ENCODE measurements around the gene CCNL2.
"Not testable (repeated sequence)": the region's sequence is repeated elsewhere in the genome, so short reads cannot be mapped to it uniquely, and the experiment has no call there.

The CCNL2 gene

DNA sequence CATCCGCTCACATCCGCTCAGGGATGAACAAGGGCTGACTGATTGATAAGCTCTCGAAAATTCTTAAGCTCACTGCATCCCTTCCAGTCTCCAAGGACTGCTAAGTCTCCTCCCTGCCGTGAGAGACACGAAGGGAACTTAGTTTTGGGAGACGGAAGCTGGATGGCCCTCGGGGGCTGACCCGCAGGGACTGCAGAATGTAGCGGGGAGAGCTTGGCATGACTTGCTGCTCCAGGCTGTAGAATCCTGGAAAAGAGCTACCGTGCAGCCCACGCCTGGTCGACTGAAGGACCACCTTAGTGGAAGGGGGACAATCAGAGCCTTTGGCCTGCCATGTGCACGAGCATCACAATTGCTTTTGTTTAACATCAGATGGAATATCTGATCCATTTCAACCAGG is 16.6 kb upstream of the CCNL2 start:
- CTCF ChIA-PET: interaction anchor here (0.6 to 0.9 kb wide), 2 partner anchors 13 to 397 kb away, joined by 3 to 5 read pairs; no protein-coding TSS in a partner anchor
- DNase-seq (ENCODE audit: low spot score): no peak
- no peak overlapping the region for H3K27ac ChIP-seq
- TF ChIP-seq, protein P1, sequence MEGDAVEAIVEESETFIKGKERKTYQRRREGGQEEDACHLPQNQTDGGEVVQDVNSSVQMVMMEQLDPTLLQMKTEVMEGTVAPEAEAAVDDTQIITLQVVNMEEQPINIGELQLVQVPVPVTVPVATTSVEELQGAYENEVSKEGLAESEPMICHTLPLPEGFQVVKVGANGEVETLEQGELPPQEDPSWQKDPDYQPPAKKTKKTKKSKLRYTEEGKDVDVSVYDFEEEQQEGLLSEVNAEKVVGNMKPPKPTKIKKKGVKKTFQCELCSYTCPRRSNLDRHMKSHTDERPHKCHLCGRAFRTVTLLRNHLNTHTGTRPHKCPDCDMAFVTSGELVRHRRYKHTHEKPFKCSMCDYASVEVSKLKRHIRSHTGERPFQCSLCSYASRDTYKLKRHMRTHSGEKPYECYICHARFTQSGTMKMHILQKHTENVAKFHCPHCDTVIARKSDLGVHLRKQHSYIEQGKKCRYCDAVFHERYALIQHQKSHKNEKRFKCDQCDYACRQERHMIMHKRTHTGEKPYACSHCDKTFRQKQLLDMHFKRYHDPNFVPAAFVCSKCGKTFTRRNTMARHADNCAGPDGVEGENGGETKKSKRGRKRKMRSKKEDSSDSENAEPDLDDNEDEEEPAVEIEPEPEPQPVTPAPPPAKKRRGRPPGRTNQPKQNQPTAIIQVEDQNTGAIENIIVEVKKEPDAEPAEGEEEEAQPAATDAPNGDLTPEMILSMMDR (conservative IDR thresholded peaks at IDR 0.05; ENCODE audit: low read depth): no peak
- POLR2A ChIA-PET (ENCODE audit: low non-redundant PET): interaction anchor here (0.7 kb wide), 1 partner anchor 1182 kb away, joined by 3 read pairs; no protein-coding TSS in a partner anchor

DNA sequence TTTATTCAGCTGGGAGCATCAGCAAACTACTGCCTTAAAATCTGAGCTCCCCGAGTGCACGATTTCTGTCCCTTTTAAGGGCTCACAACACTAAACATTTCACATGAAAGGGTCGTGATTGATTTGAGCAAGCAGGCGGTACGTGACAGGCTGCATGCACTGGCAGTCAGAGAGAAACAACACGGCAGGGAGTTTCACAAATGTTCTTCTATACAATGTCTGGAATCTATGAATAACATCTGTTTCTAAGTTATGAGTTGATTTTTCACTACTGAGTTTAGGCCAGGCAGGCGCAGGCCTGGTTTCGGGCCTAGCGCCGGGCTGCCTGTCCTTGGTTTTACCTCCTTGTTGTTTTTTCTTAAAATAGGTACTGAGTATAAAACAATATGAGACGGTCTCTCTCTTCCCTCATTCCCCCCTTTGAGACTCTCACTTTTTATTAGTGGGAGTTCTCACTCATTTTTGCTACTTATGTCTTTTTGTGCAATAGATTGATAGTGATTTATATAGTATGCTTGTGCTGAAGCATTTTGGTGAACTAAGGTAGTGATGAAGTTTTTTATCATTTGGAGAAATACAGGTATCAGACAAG is 13.3 kb upstream of the CCNL2 start:
- H3K27ac ChIP-seq; CTCF ChIA-PET; DNase-seq (ENCODE audit: low spot score); POLR2A ChIA-PET (ENCODE audit: low non-redundant PET): not testable (repeated sequence)

DNA sequence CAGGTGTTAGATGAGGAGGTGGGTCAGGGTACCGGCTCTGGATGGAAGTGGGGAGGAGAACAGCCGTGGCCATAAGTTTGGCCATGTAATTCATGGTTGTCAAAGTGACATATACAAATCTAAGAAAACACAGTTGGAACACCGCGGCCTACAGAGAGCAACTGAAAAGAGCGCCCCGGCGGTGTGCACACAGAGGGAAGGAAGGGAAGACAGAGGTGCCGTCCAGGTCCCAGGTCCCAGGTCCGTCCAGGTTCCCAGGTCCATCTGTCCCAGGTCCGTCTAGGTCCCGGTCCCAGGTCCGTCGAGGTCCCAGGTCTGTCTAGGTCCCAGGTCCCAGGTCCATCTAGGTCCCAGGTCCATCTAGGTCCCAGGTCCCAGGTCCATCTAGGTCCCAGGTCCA is 12.5 kb upstream of the CCNL2 start:
- POLR2A ChIA-PET (ENCODE audit: low non-redundant PET): no interaction called here
- CTCF ChIA-PET: no interaction called here
- H3K27ac ChIP-seq: no peak overlapping the region
- DNase-seq (ENCODE audit: low spot score): no peak
- TF ChIP-seq, protein P1 (conservative IDR thresholded peaks at IDR 0.05; ENCODE audit: low read depth): no peak

DNA sequence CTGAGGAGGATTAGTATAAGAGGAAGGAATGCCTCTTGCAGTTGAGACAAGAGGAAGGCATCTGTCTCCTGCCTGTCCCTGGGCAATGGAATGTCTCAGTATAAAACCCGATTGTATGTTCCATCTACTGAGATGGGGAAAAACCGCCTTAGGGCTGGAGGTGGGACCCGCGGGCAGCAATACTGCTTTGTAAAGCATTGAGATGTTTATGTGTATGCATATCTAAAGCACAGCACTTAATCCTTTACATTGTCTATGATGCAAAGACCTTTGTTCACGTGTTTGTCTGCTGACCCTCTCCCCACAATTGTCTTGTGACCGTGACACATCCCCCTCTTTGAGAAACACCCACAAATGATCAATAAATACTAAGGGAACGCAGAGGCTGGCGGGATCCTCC is 11.1 kb upstream of the CCNL2 start:
- DNase-seq (ENCODE audit: low spot score); H3K27ac ChIP-seq; CTCF ChIA-PET; POLR2A ChIA-PET (ENCODE audit: low non-redundant PET): not testable (repeated sequence)

DNA sequence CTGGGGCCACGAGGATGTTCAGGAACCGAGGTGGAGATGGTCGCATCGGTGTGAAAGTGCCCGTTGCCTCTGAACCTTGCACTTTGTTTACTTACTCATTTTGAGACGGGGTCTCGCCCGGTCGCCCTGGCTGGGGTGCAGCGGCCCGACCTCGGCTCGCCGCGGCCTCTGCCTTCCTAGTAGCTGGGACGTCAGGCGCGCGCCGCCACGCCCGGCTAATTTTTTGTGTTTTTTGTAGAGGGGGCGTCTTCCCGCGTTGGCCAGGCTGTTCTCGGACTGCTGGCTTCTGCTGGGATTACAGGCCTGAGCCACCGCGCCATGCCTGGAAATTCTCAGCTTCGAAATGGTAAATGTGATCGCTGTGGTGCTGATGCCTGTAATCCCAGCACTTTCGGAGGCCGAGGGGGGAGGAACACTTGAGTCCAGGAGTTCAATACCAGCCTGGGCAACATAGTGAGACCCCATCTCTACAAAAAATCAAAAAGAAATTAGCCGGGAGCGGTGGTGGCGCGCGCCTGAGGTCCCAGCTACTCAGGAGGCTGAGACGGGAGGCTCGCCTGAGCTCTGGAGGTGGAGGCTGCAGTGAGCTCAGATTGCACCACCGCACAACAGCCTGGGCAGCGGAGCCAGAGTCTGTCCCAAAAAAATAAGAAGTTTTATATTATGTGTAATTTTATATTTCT is 8.6 kb upstream of the CCNL2 start:
- ChIA-PET POLR2A (ENCODE audit: low non-redundant PET) (interaction anchor here (0.6 to 1.6 kb wide), 5 partner anchors 9 to 31 kb away, joined by 3 to 6 read pairs (median 3); partner anchors contain the start of gene CCNL2), CTCF (interaction anchor here (0.6 to 3.0 kb wide), 5 partner anchors 13 to 498 kb away, joined by 3 to 15 read pairs (median 3); partner anchors contain the start of gene ANKRD65)
- no peak for DNase-seq (ENCODE audit: low spot score)
- TF ChIP-seq, protein P1 (conservative IDR thresholded peaks at IDR 0.05; ENCODE audit: low read depth): no peak
- peak overlapping the region; percentile 82 for H3K27ac ChIP-seq

DNA sequence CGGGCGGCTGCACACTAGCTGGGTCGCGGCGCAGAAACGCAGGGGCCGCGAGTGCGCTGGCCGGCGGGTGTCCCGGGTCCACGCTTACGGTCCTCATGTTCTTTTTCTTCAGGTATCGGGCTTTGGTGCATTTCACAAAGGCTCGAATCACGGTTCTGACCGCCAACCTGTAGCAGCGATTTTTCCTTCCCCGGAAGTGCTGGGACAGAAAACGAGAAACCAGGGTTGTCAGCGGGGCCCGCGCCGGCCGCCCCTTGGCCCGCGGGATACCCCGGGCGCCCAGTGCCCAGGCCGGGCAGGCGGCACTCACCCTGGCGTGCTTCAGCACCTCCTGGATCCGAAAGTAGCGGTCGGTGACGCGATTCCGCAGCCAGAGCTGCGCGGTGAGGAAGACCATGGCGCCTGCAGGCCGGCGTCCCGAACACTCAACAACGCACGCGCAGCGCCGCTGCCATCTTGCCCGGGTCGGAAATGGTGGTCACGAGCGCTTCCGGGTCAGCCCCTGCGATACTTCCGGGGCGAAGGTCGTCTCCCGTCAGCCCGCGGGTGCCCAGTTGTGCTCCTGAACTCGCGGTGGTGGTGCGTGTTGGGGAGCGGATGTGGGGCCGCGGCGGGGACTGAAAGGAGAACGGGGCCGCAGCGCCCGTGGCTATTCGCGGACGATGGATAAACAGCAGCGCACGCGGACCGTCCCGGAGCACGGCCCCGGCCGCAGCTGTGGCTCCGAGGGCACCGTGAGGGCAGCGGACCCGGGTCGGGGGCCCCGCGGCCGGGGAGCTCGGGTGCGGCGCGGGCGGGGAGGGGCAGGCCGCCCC is 7.9 kb upstream of the CCNL2 start, which contains the start of gene MRPL20:
Gene MRPL20 (minus strand): TSS at position 473 of the 815 bp plus-strand sequence. CDS start 76 bp downstream, at position 397.
- ChIA-PET CTCF (interaction anchor here (0.6 to 3.0 kb wide), 5 partner anchors 13 to 499 kb away, joined by 3 to 15 read pairs (median 3); partner anchors contain the start of gene ANKRD65), POLR2A (ENCODE audit: low non-redundant PET) (interaction anchor here (0.6 to 1.6 kb wide), 6 partner anchors 8 to 56 kb away, joined by 3 to 6 read pairs (median 4); partner anchors contain the start of gene CCNL2)
- peak within 1 kb of the TSS; percentile 82 for H3K27ac ChIP-seq
- TF ChIP-seq, protein P1 (conservative IDR thresholded peaks at IDR 0.05; ENCODE audit: low read depth): no peak
- DNase-seq (ENCODE audit: low spot score): peak; percentile 89
